GM19395 (cell line): ENCODE measurements around the gene TMEM109.
A peak's percentile ranks its signal among the peaks of the same experiment; 100 is the strongest.

Experiments used
- ATAC-seq: cut with Tn5 transposase; IDR thresholded peaks from one replicate; pipeline ENCODE4 v1.9.1; 2021; ENCODE audit warnings: mild to moderate bottlenecking, moderate library complexity; ENCODE audit not compliant: unreplicated experiment

TMEM109 gene

DNA sequence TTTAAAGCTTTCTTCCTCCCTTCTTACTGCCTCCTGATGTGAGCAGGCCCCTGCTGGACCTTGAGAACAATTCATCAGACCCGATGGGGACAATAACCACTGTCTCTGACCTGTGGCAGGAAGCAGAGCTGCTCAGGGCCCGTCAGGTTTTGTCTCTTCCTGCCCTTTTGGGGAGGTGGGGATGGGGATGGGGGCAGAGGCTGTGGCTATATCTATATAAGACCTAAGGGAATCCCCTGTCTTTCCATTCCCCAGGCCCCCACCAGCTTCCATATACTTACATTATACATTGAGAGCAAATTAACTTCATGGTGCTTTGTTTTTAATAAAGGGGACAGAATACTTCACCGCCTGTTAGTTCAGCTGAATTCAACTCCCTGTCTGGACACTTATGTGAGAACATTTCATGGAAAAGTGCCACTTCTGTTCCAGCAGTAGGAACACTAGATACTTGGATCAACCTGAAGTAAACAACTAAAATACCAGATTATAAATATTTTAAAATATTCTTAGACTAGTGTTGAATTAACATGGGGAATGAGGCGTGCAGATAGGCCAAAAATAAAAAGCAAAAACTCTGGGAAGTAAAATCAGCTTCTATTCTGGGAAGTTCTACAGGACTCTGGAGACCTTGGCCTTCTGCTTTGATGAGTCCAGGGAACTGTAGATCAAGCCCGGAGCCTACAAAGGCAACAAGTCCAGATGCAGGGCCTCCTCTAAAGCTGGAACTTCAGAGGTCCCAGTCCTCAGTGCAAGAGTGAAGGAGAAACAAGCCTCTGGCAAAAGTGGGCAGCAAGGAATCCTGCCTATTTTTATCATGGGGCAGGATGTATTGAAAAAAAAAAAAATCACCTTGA, 35.5 kb upstream of the TMEM109 start:
- no peak for ATAC-seq

DNA sequence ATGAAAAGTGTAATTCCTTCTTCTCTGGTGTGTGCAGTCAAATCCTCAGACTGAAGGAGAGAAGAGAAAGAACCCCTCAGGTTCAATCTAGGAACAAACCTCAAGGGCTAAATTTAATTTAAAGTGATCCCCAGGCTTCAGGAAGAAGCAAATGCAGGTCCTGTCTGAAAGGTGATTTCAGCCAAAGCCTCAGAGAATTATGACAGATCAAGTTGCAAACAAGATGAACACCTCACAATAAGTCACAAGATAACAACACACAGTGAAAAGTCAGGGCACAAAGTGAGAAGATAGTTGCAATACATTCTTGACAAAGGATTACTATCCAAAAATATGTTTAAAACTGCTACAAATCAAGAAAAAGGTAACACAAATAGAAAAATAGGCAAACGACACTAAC, 34.9 kb upstream of the TMEM109 start:
- no peak for ATAC-seq

DNA sequence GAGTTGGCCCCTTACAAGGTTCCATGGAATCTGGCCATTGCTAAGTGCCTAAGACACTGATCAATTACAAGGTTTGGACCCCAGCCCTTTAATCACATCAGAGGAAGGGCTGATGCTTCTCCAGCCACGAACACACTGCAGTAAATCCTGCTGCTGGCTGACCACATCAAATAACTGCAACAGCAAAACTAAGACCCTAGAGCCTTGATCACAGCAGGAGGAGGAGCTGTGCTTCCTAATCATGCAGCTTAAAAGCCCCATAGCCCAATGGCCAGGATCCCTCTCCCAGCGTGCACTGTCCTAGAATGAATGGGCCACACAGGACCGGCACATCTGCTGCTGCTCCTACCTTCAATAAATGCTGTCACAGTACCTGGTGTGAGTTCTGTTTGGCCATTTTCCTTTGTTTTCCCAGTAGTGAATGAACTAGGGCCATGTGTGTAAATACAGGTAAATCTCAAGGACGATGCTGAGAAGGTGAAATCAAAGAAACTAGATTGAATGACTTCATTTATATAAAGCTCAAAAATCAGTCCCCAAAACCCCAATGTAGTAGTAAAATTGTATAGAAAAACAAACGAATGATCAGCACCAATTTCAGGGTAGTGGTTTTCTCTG, 33.9 kb upstream of the TMEM109 start:
- no peak for ATAC-seq

DNA sequence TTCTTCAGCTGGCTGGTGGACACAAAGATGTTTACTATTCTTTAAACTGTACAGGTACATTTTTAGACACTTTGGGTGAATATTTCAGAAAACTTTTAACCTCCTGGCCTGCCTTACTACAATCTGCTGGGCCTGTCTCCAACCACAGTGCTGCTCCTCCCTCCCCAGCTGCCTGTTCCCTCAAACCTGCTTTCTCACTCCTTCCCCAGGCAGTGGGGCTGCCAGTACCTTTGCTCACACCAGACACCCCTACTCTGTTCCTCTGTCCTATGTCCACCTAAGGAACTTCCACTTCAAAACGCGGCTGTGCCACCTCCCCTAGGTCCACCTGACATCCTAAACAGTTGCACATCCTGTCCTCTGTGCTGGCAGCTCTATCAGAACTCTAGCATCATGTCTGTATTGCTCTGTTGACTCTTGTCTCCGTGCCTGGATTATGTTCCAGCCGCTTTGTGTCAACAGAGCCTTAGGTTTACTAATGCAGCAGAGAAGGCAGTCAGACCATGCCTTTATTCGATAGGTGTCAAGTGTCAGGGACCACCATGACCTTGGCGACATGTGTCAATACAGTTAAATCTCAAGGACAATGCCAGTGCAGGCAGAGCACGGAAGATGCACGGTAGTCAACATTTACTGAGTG, 33.2 kb upstream of the TMEM109 start:
- no peak for ATAC-seq

DNA sequence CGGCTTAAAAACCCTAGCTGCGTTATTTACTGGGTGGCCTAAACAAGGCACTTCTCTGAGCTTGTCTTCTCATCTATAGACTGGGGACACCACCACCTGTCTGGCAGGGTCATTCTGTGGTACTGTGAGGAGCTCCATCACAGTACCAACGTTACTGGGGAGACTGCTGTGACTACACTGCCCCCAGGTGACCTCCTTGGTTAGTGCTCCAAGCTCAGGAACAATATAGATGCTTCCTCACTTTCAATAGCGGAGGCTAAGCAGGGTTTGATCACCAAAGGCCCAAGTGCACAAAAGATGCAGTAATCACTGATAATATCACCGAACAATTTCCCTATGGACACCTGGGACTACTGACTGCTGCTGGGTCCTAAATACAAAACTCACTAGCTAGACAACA, 26.4 kb upstream of the TMEM109 start:
- no peak for ATAC-seq

DNA sequence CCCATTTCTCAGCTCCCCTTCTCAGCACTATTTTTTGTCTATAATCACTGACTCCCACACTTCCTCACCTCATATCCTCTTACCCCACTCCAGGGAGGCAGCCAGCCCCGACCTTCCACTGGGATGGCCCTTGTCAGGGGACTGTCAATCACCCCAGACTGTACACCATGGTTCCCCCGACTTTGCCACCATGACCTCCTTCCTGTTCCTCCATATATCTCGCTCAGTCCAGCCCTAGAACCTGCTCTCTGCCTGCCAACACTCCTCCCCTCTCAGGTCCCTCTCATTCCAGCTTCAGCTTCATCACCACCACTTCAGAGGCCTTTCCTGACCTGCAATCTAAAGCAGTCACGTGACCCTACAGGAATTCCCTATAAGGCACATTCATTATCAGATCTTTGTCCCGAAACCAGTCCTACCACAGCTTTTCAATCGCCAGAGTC, 24.1 kb upstream of the TMEM109 start:
- no peak for ATAC-seq

GRCh38 chr11:60890696-60891095, 23.3 kb upstream of the TMEM109 start:
- no peak for ATAC-seq

GRCh38 chr11:60891103-60891741, 22.7 kb upstream of the TMEM109 start:
- no peak for ATAC-seq

DNA sequence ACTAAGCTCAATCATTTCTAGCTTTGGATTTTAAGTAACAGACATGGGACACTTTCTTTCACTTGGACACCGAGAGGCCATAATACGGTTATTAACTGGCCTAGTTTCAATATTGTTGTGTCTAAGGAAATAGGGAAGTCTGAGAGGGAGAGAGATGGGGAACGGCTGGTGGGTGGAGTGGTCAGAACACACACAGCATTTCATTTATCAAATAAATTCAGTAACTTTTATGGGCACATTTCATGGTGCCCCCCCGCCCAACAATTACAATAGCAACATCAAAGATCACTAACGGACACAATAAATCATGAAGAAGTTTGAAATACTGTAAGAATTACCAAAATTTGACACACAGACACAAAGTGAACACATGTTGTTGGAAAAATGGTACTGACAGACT, 18.3 kb upstream of the TMEM109 start:
- no peak for ATAC-seq

GRCh38 chr11:60897496-60897895, 16.5 kb upstream of the TMEM109 start:
- no peak for ATAC-seq

- ATAC-seq: no peak
Measured at GRCh38 chr11:60899046-60899936, 14.7 kb upstream of the TMEM109 start.

- ATAC-seq: no peak
Measured at GRCh38 chr11:60899977-60900376, 14.0 kb upstream of the TMEM109 start.

GRCh38 chr11:60900673-60901404, 13.1 kb upstream of the TMEM109 start:
- ATAC-seq: no peak

GRCh38 chr11:60902625-60903024, 11.3 kb upstream of the TMEM109 start:
- no peak for ATAC-seq

- ATAC-seq: no peak
Measured at GRCh38 chr11:60905047-60905446, 8.9 kb upstream of the TMEM109 start.

DNA sequence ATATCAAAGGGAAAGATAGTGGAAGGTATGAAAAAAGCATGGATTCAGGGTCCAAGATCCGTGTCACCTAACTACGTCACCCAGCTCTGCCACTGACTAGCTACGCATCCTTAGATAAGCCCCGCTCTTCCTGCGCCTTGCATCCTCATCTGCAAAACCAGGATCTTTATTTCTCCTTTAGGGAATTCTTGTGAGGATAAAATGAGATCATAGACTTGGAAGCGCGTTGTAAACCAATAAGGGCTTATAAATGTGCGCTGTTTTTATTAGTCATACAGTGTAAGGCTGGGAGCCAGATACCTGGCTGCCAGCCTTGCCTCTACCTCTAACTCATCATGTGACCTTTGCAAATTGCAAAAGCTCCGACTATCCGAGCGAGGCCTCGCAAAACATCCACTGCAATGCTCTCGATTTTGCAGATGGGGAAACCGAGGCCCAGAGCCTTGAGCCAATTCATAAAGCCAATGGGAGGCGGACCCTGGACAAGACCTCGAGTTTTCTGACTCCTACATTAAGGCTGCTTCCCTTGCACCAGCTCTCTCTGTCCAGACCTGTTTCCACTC, 8.3 kb upstream of the TMEM109 start:
- no peak for ATAC-seq

DNA sequence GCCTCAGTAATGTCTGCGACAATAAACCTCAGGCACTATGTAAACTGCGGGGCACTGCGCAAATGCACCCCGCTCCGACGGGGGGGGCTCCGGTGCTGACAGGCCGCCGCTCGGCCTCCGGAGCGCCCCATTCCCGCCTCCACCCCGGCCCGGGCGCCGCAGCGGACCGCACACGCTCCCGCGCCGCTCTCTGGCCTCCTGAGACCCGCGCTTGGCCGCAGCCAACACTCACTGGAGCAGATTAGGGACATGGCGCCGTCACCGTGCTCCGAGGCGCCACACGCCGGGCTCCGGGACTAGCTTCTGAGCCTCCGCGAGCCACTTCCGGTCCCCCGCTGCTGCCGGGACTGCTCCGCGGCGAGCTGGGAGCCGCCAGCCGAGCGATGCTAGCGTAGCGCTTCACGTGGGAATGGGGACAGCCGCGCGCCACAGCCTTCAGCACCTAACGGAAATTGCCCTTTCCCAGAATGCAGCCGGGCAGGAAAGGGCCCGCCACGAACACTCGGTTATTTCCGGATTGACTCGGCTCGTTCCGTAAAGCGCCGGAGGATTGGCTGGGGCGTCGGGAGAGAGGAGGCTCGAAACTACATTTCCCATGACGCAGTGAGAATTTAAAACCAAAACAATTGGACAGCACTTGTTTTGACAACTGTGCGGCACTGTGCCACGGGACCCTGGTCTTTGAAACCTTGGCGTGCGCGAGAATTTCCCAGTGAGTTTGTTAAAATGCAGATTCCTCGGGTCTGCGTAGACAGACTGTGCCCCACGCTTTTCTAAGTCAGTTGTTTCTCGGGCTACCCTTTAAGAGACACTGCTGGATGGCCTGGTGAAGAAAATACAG, 7.6 kb upstream of the TMEM109 start, which contains the start of gene PRPF19:
Gene PRPF19, minus strand, starts transcription at position 454 of the 841 bp plus-strand sequence. Its CDS starts 203 bp downstream, at position 251.
- peak; percentile 72 for ATAC-seq

GRCh38 chr11:60908803-60909202, 5.2 kb upstream of the TMEM109 start:
- ATAC-seq: no peak
